Small intestine (tissue), 7 donors: ENCODE measurements around the gene GPBP1L1. TPM values are rescaled to one million over a fixed set of nuclear protein-coding genes. Genes with fewer than 3 reads are reported as not detected.

Experiments used
- DNase-seq, 2 donors: peaks; one replicate each; pipeline versions ENCODE4 v3.0.0 to v3.0.0-alpha.2; 2013
- FAIRE-seq: peaks from 2 replicates; lab custom pipeline; 2012; peaks lifted over from hg19 to GRCh38; lab: Jason Lieb, UNC
- H3K27ac ChIP-seq, 3 donors: one replicate each; pipeline ENCODE4 v1.5.1; 2013; ENCODE audit warnings: low read length in 2 of 3, mild to moderate bottlenecking in 2 of 3, control low read depth in 1 of 3, inconsistent platforms in 1 of 3, low read depth in 1 of 3, moderate library complexity in 1 of 3
- H3K27me3 ChIP-seq, 3 donors: one replicate each; pipeline ENCODE4 v1.6.1; 2013; ENCODE audit warnings: low read length in 3 of 3, inconsistent platforms in 1 of 3; ENCODE audit not compliant: control insufficient read depth in 3 of 3, insufficient read depth in 3 of 3
- H3K36me3 ChIP-seq, 3 donors: one replicate each; pipeline ENCODE4 v1.6.1; 2013; ENCODE audit warnings: low read length in 3 of 3, inconsistent platforms in 1 of 3, low read depth in 1 of 3, mild to moderate bottlenecking in 1 of 3, moderate library complexity in 1 of 3; ENCODE audit not compliant: control insufficient read depth in 3 of 3, insufficient read depth in 2 of 3
- H3K4me1 ChIP-seq, 3 donors: one replicate each; pipeline ENCODE4 v1.6.1; 2013; ENCODE audit warnings: low read length in 2 of 3, inconsistent platforms in 1 of 3, low read depth in 1 of 3, mild to moderate bottlenecking in 1 of 3, moderate library complexity in 1 of 3; ENCODE audit not compliant: control insufficient read depth in 3 of 3, insufficient read depth in 2 of 3
- H3K4me3 ChIP-seq, 3 donors: one replicate each; pipeline ENCODE4 v1.5.1; 2013; ENCODE audit warnings: low read length in 3 of 3, control low read depth in 1 of 3, inconsistent platforms in 1 of 3, low read depth in 1 of 3, mild to moderate bottlenecking in 1 of 3, moderate library complexity in 1 of 3
- H3K9me3 ChIP-seq, 2 donors: one replicate each; pipeline ENCODE4 v1.6.1; 2013; ENCODE audit warnings: low read depth in 1 of 2, low read length in 1 of 2; ENCODE audit not compliant: control insufficient read depth in 2 of 2, insufficient read depth in 1 of 2
- WGBS, 3 donors: extraction: QIAGEN DNeasy Blood & Tissue Kit; methylation state at CpG; one replicate each; pipeline ENCODE4 v1.1.7; 2013; 5-methylcytosine and 5-hydroxymethylcytosine counted together
- polyA plus RNA-seq, 4 donors: library from polyadenylated mRNA; stranded (reverse) in 3 of 4; unstranded in 1 of 4; fragments of 200-250 nt in 3 of 4; fragments of 120-200 nt in 1 of 4; gene quantifications; one replicate each; pipeline versions ENCODE4 v1.2.1 to v1.2.3, GENCODE V29; 2013
- donor health status: healthy with polysubstance abuse.
- donor health status: control.
- donor health status: control.
- donor health status: Bipolar disorder and iron deficiency.
- donor health status: healthy.

Gene GPBP1L1
- polyA plus RNA-seq, 4 donors = 74.2 to 112 (median 95.5) TPM

GRCh38 chr1:45687754-45688740, 1.7 kb upstream of the GPBP1L1 start, which contains the start of gene TMEM69:
TSS of gene TMEM69 (plus strand) at chr1:45688181. CDS start at chr1:45691069, 2,888 bp downstream.
- Histone ChIP-seq H3K4me1 (peaks cover 0 to 7% (median 0%) of the 10 kb centered on the region in 3 donors), H3K36me3 (peaks cover 0 to 19% (median under 1%) of the 10 kb centered on the region in 3 donors), H3K9me3 (no peaks in the 10 kb centered on the region), H3K27me3 (no peaks in the 10 kb centered on the region), H3K4me3 (peak within 1 kb of the TSS; percentile 58 to 78 (median 77)), H3K27ac (peak within 1 kb of the TSS; percentile 99 to 100 (median 99))
- no peak for FAIRE-seq
- 1% methylated on average over 24 of the region's 24 CpGs for WGBS, 3 donors
- peak; percentile 92 to 94 for DNase-seq

- H3K4me1 ChIP-seq = peaks cover 0 to 7% (median 0%) of the 10 kb centered on the region in 3 donors
- WGBS, 3 donors = 0 to 1% (median 0%) methylated on average over 41 to 44 of the region's 44 CpGs
- H3K27me3 ChIP-seq = no peaks in the 10 kb centered on the region
- peaks cover 0 to 19% (median 0%) of the 10 kb centered on the region in 3 donors for H3K36me3 ChIP-seq
- DNase-seq (peak; percentile 99 to 100), FAIRE-seq (no peak)
- peak overlapping the region; percentile 99 to 100 (median 99) for H3K27ac ChIP-seq
- peak overlapping the region; percentile 58 to 78 (median 78) for H3K4me3 ChIP-seq
- no peaks in the 10 kb centered on the region for H3K9me3 ChIP-seq
Observed at GRCh38 chr1:45687014-45687753, 851 bp upstream of the GPBP1L1 start.

- Histone ChIP-seq H3K27ac (peak overlapping the region; percentile 85 to 99 (median 99)), H3K9me3 (no peaks in the 10 kb centered on the region), H3K4me1 (peaks cover 0 to 7% (median 2%) of the 10 kb centered on the region in 3 donors), H3K27me3 (no peaks in the 10 kb centered on the region), H3K36me3 (peaks cover 0 to 11% (median 0%) of the 10 kb centered on the region in 3 donors), H3K4me3 (peak overlapping the region; percentile 78 to 82 (median 78))
- peak in 1 of 2 donors; percentile 71 for DNase-seq
- WGBS, 3 donors = 0% methylated on average over 27 of the region's 27 CpGs
- FAIRE-seq = no peak
Observed at GRCh38 chr1:45686015-45686287, 382 bp downstream of the GPBP1L1 start.

- WGBS, 3 donors = 0 to 1% (median 0%) methylated on average over 13 of the region's 13 CpGs
- H3K36me3 ChIP-seq = peaks cover 0 to 11% (median 0%) of the 10 kb centered on the region in 3 donors
- FAIRE-seq (no peak), DNase-seq (peak; percentile 65 to 66)
- H3K4me3 ChIP-seq = peak overlapping the region; percentile 78 to 82 (median 78)
- no peaks in the 10 kb centered on the region for H3K27me3 ChIP-seq
- H3K9me3 ChIP-seq = no peaks in the 10 kb centered on the region
- peaks cover 0 to 10% (median 2%) of the 10 kb centered on the region in 3 donors for H3K4me1 ChIP-seq
- H3K27ac ChIP-seq = peak overlapping the region; percentile 85 to 99 (median 99)
Observed at GRCh38 chr1:45685308-45686014, 872 bp downstream of the GPBP1L1 start.

- Histone ChIP-seq H3K4me3 (peak overlapping the region in 2 of 3 donors; percentile 16 to 48), H3K36me3 (peaks cover 0 to 6% (median 0%) of the 10 kb centered on the region in 3 donors), H3K9me3 (no peaks in the 10 kb centered on the region), H3K4me1 (peaks cover 2 to 14% (median 4%) of the 10 kb centered on the region in 3 donors), H3K27me3 (no peaks in the 10 kb centered on the region), H3K27ac (peak overlapping the region in 1 of 3 donors; percentile 99)
- FAIRE-seq (no peak), DNase-seq (peak in 1 of 2 donors; percentile 14)
- WGBS, 3 donors = 11 to 41% (median 13%) methylated on average over 2 of the region's 2 CpGs
Observed at GRCh38 chr1:45684402-45684801, 1.9 kb downstream of the GPBP1L1 start.

GRCh38 chr1:45682942-45683341, 3.4 kb downstream of the GPBP1L1 start:
- no peak overlapping the region for H3K27ac ChIP-seq

GRCh38 chr1:45679123-45679522, 7.2 kb downstream of the GPBP1L1 start:
- FAIRE-seq = no peak

More at GRCh38 chr1:45682942-45683341, 3.4 kb downstream of the GPBP1L1 start:
- Histone ChIP-seq H3K36me3 (peaks cover 0 to 6% (median 0%) of the 10 kb centered on the region in 3 donors), H3K9me3 (no peaks in the 10 kb centered on the region), H3K4me3 (no peak overlapping the region), H3K4me1 (peaks cover 4 to 16% (median 6%) of the 10 kb centered on the region in 3 donors), H3K27me3 (no peaks in the 10 kb centered on the region)
- WGBS, 3 donors = 63 to 79% (median 75%) methylated on average over 6 of the region's 6 CpGs
- DNase-seq = no peak
- no peak for FAIRE-seq

More at GRCh38 chr1:45679123-45679522, 7.2 kb downstream of the GPBP1L1 start:
- H3K27ac ChIP-seq = no peak overlapping the region
- 5 to 14% (median 13%) methylated on average over 3 of the region's 3 CpGs for WGBS, 3 donors
- no peak overlapping the region for H3K4me3 ChIP-seq
- H3K27me3 ChIP-seq = no peaks in the 10 kb centered on the region
- no peak for DNase-seq
- H3K4me1 ChIP-seq = peaks cover 4 to 9% (median 6%) of the 10 kb centered on the region in 3 donors
- peaks cover 0 to 10% (median 0%) of the 10 kb centered on the region in 3 donors for H3K36me3 ChIP-seq
- no peaks in the 10 kb centered on the region for H3K9me3 ChIP-seq
